ENCODE data around the gene FNDC11. TPM values are rescaled to one million over a fixed set of nuclear protein-coding genes. Genes with fewer than 3 reads are reported as not detected.

The FNDC11 gene
- total RNA-seq, 1 donor, result 0.45 TPM

GRCh38 chr20:63592661-63593060 is 38.7 kb downstream of the FNDC11 start:
- TF ChIP-seq CTCF (IDR thresholded peaks at IDR 0.05; ENCODE audit: insufficient read depth, low read length), result no peak
- no peak overlapping the region for H3K4me3 ChIP-seq (ENCODE audit: low read depth, low read length)
- DNase-seq (ENCODE audit: low read depth), result no peak

- H3K4me3 ChIP-seq (ENCODE audit: low read depth, low read length), result no peak overlapping the region
- peak; percentile 85 for DNase-seq (ENCODE audit: low read depth)
- TF ChIP-seq CTCF (IDR thresholded peaks at IDR 0.05; ENCODE audit: insufficient read depth, low read length), result no peak
Measured at GRCh38 chr20:63594043-63594561, 40.1 kb downstream of the FNDC11 start.

GRCh38 chr20:63595416-63596127 is 41.6 kb downstream of the FNDC11 start:
- TF ChIP-seq CTCF (IDR thresholded peaks at IDR 0.05; ENCODE audit: insufficient read depth, low read length), result no peak

GRCh38 chr20:63596423-63596822 is 42.5 kb downstream of the FNDC11 start:
- no peak for TF ChIP-seq CTCF (IDR thresholded peaks at IDR 0.05; ENCODE audit: insufficient read depth, low read length)
- no peak for DNase-seq (ENCODE audit: low read depth)
- H3K4me3 ChIP-seq (ENCODE audit: low read depth, low read length), result no peak overlapping the region

More at GRCh38 chr20:63595416-63596127, 41.6 kb downstream of the FNDC11 start:
- no peak for DNase-seq (ENCODE audit: low read depth)
- H3K4me3 ChIP-seq (ENCODE audit: low read depth, low read length), result no peak overlapping the region

GRCh38 chr20:63597651-63598478 is 43.9 kb downstream of the FNDC11 start:
- no peak overlapping the region for H3K4me3 ChIP-seq (ENCODE audit: low read depth, low read length)
- TF ChIP-seq CTCF (IDR thresholded peaks at IDR 0.05; ENCODE audit: insufficient read depth, low read length), result no peak
- DNase-seq (ENCODE audit: low read depth), result no peak

- no peak for DNase-seq (ENCODE audit: low read depth)
- H3K4me3 ChIP-seq (ENCODE audit: low read depth, low read length), result no peak overlapping the region
- no peak for TF ChIP-seq CTCF (IDR thresholded peaks at IDR 0.05; ENCODE audit: insufficient read depth, low read length)
Measured at GRCh38 chr20:63598479-63599395, 44.8 kb downstream of the FNDC11 start.

Data from fibroblast of the aortic adventitia (primary cell).